Upper lobe of left lung (tissue), 4 donors: ENCODE results near the gene LSM12.

ENCODE experiments used
- POLR2A ChIP-seq, 4 donors: fragments of 450-650 bp; IDR thresholded peaks; one replicate each; pipeline ENCODE4 v1.5.1; 2016 to 2017; ENCODE audit warnings: antibody characterized with exemption in 4 of 4, mild to moderate bottlenecking in 2 of 4
- POLR2AphosphoS5 ChIP-seq, 2 donors: sonication (generic); formaldehyde crosslinking; IDR thresholded peaks; one replicate each; pipeline ENCODE4 v1.5.1; 2017; ENCODE audit warnings: antibody characterized with exemption in 2 of 2
- TF ChIP-seq, protein P1 (sequence below), 6 experiments: fragments of 450-650 bp in 4 of 6; fragments of 200-600 bp in 2 of 6; sonication (generic) in 2 of 6; IDR thresholded peaks; one replicate each; pipeline ENCODE4 v1.5.1; 2016 to 2019; ENCODE audit warnings: antibody characterized with exemption in 6 of 6

DNA sequence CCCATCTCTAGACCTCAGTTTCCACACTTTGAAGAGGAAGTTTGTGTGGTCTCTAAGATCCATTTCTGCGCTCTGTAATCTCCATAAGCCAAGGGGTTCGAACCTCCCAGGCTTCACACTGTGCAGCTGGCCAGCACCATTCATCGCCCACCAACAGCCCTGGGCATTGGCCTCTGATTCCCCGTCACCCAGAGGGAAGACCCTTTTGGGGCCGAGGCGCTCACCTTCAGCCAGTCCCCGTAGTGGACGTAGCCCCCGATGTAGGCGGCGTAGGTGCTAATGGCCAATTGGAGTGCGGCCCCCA is 52.4 kb downstream of the LSM12 start:
- TF ChIP-seq, protein P1, sequence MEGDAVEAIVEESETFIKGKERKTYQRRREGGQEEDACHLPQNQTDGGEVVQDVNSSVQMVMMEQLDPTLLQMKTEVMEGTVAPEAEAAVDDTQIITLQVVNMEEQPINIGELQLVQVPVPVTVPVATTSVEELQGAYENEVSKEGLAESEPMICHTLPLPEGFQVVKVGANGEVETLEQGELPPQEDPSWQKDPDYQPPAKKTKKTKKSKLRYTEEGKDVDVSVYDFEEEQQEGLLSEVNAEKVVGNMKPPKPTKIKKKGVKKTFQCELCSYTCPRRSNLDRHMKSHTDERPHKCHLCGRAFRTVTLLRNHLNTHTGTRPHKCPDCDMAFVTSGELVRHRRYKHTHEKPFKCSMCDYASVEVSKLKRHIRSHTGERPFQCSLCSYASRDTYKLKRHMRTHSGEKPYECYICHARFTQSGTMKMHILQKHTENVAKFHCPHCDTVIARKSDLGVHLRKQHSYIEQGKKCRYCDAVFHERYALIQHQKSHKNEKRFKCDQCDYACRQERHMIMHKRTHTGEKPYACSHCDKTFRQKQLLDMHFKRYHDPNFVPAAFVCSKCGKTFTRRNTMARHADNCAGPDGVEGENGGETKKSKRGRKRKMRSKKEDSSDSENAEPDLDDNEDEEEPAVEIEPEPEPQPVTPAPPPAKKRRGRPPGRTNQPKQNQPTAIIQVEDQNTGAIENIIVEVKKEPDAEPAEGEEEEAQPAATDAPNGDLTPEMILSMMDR (IDR thresholded peaks at IDR 0.05): no peak
- TF ChIP-seq POLR2A (IDR thresholded peaks at IDR 0.05): no peak
- no peak for TF ChIP-seq POLR2AphosphoS5 (IDR thresholded peaks at IDR 0.05)
